EL (cell line): ENCODE measurements around the gene SKI.
"Not testable (repeated sequence)": the region's sequence is repeated elsewhere in the genome, so short reads cannot be mapped to it uniquely, and the experiment has no call there.

Experiments
- DNase-seq: peaks from one replicate; pipeline ENCODE4 v3.0.0-alpha.2; 2016

SKI gene

DNA sequence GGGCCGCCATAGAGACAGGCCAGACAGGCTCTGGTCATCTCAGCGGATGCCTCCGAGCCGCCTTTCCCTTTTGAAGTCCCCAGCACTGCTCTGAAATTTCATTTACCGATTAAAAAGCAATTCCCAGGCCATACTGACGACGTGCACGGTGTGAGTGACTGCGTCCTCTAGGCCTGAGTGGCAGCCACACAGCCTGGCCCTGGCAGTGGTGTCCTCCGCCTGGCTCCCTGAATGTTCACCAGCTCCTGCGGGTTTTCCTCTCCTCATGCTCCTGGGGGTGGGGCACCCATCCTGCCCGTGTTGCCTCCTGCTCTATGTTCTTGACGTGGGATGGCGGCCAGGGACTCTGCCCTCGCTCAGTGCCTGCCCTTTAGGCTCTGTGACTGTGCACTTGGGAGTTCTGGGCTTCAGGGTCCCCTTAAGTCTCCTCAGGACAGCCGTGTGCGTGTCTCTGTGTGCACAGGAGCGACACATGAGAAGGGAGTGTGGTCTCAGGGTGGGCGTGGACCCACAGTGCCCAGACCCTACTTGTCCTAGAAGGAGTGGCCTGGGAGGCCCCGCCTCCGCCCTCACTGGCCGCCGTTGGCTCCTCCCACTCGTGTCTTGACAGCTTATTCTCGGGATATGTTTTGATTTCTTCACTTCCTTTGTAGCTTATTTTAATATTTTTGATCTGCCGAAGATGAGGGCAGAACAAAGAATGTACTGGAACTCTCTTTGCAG is 3.6 kb downstream of the SKI start:
- peak; percentile 82 for DNase-seq

DNA sequence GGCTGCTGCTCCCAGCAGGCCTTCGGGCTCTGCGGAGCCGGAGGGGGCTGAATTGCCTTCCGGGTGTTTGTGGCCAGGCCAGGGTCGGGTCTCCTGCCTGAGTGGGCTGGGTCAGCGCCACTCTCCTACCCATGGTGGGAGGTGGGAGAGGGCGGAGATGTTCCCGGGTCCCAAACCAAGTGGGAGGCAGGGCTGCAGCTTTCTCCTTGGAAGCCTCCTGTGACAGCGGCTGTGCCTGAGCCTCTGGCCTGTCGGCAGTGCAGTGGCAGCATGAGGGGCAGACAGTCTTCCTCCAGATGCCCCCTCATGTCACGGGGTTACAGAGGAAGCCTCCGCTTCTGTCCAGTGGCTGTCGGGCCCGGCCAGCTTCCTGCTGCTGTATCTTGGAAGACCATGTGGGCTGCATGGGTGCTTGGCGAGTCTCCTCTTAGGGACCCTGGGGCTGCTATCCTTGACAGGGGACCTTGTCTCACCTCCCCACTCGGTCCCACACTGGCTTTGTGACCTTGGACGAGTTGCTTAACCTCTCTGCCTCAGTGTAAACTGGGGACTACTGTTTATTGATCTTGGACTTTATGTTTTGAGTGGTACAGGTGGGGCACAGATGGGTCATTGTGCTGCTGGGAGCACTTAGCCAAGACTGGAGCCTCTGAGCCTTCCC is 4.3 kb downstream of the SKI start:
- DNase-seq: no peak

DNA sequence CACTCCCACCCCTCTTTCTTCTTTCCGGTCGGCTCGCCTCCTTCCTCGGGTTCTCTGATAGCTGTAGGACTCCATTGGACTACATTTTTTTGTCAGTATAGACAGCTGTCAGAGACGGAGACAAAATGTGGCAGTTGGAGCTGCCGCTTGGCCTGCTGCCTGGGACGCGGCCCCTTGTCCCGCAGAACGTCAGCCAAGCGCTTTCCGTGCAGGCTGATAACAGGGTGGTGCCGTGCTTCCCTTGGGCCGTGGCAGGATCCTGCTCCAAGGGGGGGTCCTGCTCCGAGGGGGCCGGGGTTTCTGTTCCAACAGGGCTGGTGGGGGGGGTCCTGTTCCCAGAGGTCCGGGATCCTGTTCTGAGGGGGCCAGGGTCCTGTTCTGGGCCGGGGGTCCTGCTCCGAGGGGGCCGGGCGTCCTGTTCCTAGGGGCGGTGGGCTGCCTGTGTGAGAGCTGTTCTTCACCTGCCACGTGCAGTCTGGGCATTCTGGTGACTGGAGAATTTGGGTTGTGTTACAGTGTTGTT is 4.9 kb downstream of the SKI start:
- no peak for DNase-seq

DNA sequence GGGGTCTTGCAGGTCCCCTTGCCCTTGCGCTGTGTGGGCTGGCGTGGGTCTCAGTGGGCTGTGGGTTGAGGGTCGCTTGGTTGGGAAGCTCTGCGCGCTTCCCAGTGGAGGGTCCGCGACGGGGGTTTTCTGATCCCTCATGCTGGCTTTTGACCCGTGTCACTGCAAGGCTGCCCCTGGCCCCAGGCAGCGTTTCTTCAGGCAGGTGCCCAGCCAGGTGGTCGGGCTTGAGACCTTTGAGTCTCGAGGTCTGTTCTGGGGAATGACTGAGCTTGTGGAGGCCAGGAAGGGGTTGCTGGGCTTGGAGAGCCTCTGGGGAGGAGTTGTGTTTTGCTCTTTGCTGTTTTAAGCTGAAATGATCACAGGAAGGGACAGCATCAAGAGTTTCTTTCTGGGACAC is 5.3 kb downstream of the SKI start:
- DNase-seq: no peak

DNA sequence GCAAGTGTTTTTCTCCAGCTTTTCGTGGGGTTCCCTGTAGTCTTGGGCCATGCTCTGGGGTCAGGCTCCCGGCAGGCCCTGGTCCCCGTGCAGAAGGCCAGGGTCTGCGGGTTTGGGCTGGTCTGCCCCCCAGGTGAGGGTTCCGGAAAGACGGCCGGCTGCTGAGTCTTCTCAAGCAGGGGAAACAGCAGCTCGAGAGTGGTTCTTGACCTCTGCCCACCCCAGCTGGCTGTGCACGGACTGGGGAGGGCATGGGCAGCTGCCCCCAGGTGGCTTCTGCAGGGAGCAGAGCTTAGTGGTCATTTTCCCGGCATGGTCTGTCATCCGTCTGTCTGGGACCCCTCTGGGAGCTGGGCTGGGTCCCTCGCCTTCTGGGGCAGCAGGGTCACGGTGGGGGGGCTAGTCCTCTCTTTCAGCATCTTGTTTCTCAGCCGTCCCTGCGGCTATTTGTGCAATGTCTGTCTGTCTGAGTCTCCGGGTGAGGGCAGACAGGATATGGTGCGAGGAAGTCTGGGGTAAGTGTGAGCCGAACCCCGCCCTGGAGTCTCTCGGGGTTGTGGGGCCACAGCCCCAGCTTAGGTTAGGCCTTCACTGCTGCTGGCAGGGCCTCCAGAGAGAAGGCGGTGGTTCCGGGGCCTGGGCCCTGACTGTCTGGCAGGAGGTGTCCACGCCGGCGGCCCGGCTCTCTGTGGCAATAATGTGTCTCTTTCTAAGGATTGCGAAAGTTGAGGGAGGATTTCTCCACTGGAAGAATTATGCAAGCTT is 6.1 kb downstream of the SKI start:
- peak; percentile 89 for DNase-seq

DNA sequence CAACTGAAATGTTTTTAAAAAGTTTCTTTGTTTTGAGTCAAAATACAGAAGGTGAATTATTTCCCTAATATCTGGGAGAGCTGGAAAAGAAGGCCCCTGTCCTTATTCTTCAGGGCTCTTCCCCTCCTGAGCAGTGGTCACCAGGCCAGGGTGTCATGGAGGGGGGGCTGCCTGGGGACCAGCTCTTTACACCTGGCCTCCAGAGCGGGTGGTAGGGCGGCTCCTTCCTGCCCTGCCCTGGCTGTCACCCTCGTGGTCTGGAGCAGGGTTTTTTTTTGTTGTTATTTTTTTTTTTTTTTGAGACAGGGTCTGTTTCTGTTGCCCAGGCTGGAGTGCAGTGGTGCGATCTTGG is 6.6 kb downstream of the SKI start:
- DNase-seq: no peak

DNA sequence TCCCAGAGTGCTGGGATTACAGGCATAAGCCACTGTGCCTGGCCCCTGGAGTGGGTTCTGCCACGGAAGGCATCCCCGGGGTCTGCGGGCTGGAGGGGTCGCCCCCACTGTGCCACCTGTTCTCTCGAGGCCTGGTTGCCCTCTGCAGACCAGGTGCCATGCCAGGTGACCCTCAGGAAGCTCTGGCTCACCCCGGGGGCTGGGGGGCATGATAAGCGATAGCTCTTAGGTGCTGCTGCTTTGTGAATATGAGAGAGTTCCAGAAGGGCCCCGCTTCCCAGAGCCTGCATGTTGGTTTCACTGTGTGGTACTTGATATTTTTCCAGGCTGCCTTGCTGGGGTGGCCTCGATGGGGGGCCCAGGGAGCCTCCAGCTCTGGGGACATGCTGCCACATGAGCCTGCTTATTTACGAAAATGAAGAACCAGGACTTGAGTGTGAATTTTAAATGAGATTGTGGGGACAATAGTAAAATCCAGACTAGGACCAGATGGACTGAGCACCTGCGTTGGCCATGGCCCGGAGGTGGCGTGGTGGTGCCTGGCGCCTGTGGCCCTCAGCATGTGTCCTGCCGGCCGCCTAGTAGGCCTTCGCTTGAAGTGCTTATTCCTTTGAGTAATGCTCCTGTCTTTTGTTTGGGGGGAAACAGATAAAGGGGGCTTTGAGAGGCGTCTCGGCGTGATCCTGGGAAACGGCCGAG is 7.3 kb downstream of the SKI start:
- DNase-seq: no peak

DNA sequence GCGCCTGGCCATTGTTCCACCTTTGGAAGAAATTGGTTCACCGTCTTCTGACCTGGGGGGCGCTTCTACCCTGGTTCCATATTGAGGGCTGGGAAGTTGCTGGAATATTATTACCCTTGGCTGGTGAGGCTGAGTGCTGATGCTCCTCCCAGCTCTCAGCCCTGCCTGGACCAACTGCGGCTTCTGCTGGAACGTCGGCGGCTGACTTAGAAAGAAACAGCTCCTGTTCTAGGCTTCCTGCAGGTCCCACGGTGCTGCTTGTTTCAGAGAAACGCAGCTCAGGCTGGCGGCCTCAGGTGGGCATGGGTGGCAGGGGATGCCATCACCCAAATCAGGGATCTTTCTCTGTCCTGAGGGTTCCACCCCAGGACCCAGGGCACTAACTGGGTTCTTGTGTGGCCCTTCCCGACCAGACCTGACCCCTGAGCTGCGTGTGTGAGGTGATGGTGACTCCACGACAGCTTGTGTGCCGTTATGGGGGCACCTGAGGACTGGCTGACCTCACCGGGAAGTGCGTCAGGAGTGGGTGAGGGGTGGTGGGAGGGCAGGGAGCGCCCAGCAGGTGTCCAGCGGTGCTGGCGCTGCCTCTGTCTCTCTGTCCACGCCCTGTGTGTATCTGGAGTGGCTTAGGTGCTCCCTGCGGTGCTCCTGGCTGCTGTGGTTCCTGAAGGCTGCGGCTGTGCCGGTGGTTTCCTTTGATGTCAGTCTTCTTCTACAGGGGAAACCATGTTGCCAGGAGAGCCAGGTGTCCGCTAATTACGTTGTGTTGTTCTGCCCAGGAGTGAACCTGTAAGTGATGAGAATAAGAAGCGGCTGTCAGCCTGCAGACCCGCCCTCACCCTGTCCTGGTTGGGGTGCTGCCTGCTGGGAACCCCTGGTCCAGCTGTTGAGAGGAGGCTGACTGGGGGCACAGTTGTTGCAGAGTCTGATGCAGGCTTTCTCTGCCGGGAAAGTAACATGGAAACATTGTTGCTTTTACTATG is 8.9 kb downstream of the SKI start:
- no peak for DNase-seq

DNA sequence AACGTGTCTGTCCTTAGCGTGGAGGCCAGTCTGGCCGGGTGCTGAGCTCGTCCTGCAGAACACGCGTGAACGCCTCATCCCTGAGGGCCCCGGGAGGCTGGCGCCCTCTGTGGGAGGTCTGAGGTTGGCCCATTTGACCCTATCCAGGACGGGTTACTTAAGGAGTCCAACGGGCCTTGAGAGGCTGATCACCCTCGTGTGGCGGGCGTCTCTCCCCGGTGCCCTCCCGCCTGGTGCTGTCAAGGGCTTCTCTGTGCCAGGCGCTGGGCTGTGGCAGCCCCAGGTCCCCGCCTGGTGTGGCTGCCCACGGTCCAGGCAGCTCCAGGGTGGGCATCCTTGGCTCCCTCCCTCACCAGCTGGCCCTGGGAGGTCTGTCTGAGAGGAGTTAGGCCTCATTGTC is 9.7 kb downstream of the SKI start:
- DNase-seq: no peak

DNA sequence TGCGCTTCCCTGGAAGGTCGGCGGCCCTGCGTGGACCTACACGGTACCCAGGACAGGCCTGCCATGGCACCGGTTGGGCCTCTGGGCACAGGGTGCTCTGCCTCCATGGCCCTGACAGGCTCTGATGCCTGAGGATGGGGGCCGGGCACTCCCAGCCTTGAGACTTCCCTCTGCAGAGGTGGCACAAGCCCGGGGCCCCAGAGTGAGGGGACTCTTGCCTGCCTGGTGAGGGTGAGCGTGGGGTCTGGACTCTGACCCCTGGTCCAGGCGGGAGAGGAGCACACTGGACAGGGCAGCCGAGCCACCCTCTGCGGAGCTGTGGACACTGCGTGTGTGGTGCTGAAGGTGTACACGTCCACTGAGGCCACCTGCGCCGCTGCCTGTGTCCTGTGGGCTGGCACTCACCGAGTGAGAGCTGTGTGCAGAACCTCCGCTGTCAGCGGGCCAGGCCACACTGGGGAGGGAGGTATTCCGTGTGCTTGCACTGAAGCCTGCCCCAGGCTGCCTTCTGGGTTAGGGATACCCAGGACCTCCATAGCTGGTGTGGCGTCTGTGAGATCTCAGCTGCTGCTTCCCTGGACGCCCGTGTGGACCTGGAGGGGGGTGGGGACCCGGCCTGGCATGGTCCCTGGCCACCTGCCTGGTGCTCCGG is 10.4 kb downstream of the SKI start:
- DNase-seq: no peak

DNA sequence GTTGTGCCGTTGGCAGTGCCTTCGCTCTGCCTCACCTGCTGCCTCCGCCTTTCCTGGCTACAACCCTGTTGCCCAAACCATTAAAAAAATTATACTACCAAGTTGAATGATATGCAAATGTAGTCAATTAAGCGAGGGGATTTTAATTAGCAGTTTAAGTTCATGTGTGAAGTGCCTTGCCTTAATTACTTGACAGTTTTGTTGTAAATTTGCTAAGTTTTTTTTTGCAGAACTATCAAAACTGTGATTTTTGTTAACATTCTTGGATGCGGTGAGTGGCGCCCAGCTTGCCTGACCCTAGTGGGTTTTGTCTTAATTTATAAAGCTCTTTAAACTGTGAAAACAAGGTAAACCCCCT is 10.9 kb downstream of the SKI start:
- no peak for DNase-seq

DNA sequence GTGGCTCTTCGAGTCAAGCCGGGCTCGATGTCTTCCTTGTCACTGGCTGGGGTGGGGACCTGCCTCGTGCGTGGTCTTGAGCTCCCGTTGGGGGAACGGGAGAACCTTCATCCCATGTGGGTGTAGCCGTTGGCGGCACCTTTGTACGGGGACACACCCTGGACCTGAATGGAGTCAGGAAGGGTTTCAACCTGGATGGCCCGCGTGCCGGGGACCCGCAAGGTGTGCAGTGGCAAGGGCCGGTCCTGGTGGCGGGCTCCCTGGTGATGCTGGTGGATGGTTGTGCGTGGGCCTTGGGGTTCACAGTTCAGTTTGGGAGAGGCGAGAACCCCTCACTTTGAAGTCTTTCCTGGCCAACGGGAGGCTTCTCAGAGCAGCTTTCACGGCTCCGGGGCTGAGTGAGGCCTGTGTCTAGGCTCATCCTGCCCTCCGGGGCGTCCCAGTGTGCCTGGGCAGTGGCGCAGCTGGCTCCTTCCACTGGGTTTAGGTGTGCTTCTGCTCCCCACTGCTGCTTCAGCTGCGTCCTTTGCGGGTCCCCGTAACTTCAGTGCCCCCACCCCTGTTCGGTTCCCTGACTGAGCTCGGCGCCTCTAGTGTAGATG is 11.4 kb downstream of the SKI start:
- DNase-seq: no peak

DNA sequence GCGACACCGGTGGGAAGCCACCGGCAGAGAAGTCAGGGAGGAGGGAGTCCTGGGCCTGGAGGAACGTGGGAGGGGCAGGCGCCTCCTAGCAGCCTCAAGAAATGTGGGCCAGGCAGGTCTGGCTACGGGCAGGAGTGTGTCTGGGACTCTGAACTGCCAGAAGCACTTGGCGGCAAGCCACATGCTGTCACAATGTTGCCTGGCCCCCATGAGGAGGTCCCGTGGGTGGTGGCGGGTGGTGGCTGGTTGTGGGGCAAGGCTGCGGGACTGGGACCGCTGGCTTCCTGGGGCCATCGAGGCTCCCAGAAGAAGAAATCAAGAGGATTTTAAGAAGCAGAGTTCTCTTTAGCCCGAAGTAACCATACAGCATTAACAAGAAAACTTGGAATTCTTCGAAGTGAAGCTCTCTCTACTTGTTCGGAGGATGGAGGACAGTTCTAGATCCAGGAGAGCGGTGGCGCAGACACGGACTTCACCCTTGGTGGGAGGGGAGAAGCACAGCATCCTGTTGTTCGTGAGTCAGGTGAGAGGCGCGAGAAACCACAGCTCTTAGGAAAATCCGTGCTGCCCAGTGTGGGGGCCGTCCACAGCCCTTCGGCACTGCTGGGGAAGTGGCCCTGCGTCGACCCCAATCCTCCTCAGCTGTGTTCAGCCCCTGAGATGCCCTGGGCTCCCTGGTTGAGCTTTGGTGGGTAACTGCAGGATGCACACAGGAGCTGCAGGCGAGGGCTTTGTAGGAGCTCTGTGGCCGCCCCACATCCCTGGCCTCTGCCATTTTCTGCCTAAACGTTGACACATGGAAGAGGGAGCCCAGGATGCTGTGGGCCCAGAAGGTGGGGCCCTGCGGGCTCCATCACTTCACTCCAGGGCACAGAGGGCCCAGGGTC is 12.4 kb downstream of the SKI start:
- no peak for DNase-seq

DNA sequence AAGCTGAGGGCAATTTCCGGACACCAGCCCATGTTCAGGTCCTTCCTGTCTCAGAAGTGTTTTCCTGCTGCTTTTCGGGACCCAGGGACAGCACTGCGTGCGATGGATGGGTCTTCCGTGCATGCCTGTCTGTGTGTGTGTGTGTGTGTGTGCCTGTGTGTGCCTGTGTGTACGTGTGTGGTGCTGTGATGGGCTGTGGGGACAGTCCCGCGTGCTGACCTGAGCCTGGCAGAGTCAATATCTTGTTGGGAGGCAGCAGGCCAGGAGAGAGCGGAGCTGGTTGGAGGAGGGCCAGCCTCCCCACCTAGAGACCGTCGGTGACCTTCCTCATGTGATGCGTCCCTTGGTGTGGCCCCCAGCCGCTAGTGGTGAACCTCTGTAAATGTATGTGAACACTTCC is 13.7 kb downstream of the SKI start:
- DNase-seq: no peak

DNA sequence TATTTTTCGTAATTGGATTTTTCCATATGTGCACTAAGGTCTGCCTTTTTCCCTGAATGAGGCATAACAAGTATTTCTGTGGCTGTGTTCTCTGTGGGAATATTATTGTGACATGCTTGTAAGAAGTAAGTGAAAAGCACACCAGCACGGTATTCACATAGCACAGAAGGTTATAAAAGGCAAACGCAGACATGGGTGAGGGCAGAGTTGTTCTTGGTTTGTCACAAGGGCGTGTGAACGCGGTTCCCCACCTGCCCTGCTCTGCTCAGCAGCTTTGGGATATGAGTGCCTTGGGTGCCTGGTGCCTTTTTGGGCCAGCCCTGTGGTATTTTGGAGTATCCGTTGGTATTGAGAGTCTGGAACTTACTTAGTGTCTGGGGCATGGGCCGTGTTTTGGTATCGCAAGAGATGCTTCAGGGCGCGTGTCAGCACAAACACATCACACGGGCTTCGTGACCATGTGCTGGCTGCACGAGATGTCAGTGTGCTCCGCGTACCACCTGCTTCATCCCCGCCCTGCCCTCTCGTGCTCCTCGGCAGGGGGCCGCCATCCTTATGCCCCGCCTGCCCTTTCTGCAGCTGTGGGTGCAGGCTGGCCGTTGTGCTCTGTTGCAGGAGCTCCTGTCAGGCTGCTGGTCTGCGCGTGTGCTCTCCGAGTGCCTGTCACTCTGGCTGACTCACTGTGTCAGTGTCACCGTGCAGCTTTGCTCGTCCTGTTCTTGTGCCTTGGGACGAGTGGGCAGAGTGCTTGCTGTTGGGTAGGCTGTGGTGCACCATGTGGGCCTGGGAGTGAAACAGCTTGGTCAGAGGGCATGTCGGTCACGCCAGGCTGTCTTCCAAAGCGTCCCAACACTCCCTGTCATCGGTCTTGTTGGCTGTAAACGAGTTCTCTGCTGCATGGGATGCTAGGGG is 15.0 kb downstream of the SKI start:
- DNase-seq: no peak

DNA sequence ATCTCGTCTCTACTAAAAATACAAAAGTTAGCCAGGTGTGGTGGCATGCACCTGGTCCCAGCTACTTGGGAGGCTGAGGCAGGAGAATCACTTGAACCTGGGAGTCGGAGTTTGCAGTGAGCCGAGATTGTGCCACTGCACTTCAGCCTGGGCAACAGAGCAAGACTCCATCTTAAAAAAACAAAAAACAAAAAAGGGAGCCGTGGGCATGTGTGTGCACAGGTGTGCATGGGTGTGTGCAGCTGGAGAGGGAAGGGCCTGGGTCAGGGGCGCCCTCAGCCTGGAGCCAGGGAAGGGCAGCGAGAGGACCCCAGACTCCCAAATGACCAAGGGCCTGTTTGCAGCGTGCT is 18.9 kb downstream of the SKI start:
- DNase-seq: not testable (repeated sequence)

DNA sequence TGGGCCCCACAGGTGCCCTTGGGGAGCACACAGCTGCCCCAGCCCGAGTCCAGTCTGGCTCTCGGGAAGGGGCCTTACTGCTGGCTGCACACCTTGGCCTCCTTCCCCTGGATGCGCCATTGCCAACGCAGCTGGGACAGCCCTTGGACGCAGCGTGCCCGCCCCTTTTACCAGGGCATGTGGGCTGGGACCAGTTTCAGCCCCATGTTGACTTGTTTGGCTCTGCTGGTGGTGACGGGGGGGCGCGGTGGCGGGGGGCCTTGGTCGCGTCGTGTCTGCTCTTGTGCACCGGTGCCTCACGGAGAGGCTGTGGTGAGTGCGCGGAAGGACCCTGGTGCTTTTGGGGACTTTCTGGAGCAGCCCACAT is 19.6 kb downstream of the SKI start:
- DNase-seq: no peak

DNA sequence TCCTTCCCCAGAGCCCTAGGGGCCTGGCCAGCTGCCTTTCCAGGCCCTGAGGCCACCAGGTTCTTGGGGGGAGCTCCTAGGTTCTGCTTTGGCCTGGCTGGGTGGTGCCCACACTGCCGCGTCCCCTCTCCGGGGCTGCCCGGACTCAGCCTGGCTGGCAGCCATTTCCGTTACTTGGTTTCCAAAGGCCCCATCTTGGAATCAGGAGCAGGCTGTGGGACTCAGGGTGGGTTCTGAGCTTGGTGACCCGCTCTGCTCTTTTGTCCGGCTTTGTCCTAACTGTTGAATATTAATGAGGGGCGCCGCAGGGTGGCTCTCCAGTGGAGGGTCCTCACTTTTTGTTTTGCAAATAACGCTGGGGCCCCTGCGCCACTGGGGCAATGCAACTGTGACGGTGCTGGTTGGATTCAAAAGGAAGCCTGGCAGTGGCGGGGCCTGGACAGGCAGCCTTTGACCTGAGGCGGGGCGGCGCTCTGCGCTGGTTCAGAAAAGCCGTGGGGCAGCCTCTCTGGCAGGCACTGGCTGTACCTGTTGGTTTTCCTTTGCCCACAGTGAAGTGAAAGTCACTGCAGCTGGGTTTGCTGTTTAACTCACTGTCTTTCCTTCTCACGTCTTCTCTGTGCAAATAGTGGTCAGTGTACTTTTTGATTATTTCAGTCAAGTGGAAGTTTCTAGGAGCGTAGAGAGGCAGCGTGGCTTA is 20.2 kb downstream of the SKI start:
- no peak for DNase-seq
